Measurements from ENCODE around the gene DHX15.

The DHX15 gene

GRCh38 chr4:24603343-24603742 lies 19.0 kb upstream of the DHX15 start:
- H3K4me3 ChIP-seq (replicated peaks in 1 of 2; ENCODE audit: low read depth in 2 of 2, low read length in 2 of 2): no peak overlapping the region
- peak in 1 of 2 donors; percentile 52 for DNase-seq (ENCODE audit: low read depth in 2 of 2)
- no peak for TF ChIP-seq CTCF (IDR thresholded peaks at IDR 0.05; ENCODE audit: low read depth, low read length)

- H3K4me3 ChIP-seq (replicated peaks in 1 of 2; ENCODE audit: low read depth in 2 of 2, low read length in 2 of 2): no peak overlapping the region
- no peak for TF ChIP-seq CTCF (IDR thresholded peaks at IDR 0.05; ENCODE audit: low read depth, low read length)
- no peak for DNase-seq (ENCODE audit: low read depth in 2 of 2)
Measured at GRCh38 chr4:24601121-24601520, 16.8 kb upstream of the DHX15 start.

DNA sequence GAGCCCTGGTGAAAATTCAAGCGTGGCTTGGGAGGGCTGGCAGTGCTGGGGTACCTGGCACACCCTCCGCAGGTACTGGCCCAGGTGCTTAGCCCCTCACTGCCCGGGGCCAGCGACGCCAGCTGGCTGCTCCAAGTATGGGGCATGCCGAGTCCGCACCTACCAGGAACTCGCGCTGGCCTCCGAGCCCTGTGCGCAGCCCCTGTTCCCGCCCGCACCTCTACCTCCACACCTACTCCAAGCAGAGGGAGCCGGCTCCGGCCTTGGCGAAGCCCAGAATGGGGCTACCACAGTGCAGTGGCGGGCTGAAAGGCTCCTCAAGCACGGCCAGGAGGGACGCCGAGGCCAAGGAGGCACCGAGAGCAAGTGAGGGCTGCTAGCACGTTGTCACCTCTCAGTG lies 14.9 kb upstream of the DHX15 start:
- H3K4me3 ChIP-seq (replicated peaks in 1 of 2; ENCODE audit: low read depth in 2 of 2, low read length in 2 of 2): no peak overlapping the region
- TF ChIP-seq CTCF (IDR thresholded peaks at IDR 0.05; ENCODE audit: low read depth, low read length): no peak
- DNase-seq (ENCODE audit: low read depth in 2 of 2): no peak

DNA sequence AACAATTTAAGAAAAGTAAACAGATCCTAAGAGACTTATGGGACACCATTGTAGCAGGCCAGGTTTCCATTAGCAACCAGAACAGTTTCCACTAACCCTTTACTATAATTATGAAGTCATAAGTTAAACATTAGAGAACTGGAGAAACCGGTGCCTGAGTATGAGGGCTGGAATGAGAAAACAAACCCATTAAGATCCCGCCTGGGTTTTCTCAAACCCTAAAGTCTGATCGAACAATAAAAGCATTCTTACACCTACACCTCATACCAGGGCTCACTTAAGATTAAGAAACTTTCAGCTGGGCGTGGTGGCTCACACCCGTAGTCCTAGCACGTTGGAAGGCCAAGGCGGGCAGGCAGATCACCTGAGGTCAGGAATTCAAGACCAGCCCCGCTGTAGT lies 13.7 kb upstream of the DHX15 start:
- H3K4me3 ChIP-seq (replicated peaks in 1 of 2; ENCODE audit: low read depth in 2 of 2, low read length in 2 of 2): no peak overlapping the region
- no peak for DNase-seq (ENCODE audit: low read depth in 2 of 2)
- TF ChIP-seq CTCF (IDR thresholded peaks at IDR 0.05; ENCODE audit: low read depth, low read length): no peak

DNA sequence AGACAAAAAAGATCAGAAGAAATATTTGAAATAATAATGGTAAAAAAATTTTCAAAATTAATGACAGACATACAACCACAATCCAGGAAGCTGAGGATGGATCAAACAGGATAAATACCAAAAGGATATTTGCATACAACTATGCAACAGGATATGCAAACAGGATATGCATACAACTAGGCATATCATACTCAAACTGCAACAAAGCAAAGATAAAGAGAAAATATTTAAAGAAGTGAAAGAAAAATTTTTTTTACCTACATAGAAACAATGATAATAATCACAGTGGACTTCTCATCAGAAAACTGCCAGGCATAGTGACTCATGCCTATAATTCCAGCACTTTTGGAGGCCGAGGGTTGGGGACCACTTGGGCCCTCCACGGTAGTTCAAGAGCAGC lies 11.3 kb upstream of the DHX15 start:
- TF ChIP-seq CTCF (IDR thresholded peaks at IDR 0.05; ENCODE audit: low read depth, low read length): no peak
- H3K4me3 ChIP-seq (replicated peaks in 1 of 2; ENCODE audit: low read depth in 2 of 2, low read length in 2 of 2): no peak overlapping the region

GRCh38 chr4:24594887-24595286 lies 10.5 kb upstream of the DHX15 start:
- TF ChIP-seq CTCF (IDR thresholded peaks at IDR 0.05; ENCODE audit: low read depth, low read length): no peak
- no peak overlapping the region for H3K4me3 ChIP-seq (replicated peaks in 1 of 2; ENCODE audit: low read depth in 2 of 2, low read length in 2 of 2)
- DNase-seq (ENCODE audit: low read depth in 2 of 2): peak; percentile 29 to 46

More for the DNA sequence above, 11.3 kb upstream of the DHX15 start:
- DNase-seq (ENCODE audit: low read depth in 2 of 2): no peak

GRCh38 chr4:24589448-24589847 lies 5.1 kb upstream of the DHX15 start:
- DNase-seq (ENCODE audit: low read depth in 2 of 2): no peak
- TF ChIP-seq CTCF (IDR thresholded peaks at IDR 0.05; ENCODE audit: low read depth, low read length): no peak
- no peak overlapping the region for H3K4me3 ChIP-seq (replicated peaks in 1 of 2; ENCODE audit: low read depth in 2 of 2, low read length in 2 of 2)

Data from cardiac fibroblast (primary cell).